ENCODE data around the gene C10orf90.

Gene C10orf90

GRCh38 chr10:126634347-126634746 lies 36.1 kb downstream of the C10orf90 start:
- no peak for DNase-seq

GRCh38 chr10:126632705-126633104 lies 37.8 kb downstream of the C10orf90 start:
- no peak for DNase-seq

DNA sequence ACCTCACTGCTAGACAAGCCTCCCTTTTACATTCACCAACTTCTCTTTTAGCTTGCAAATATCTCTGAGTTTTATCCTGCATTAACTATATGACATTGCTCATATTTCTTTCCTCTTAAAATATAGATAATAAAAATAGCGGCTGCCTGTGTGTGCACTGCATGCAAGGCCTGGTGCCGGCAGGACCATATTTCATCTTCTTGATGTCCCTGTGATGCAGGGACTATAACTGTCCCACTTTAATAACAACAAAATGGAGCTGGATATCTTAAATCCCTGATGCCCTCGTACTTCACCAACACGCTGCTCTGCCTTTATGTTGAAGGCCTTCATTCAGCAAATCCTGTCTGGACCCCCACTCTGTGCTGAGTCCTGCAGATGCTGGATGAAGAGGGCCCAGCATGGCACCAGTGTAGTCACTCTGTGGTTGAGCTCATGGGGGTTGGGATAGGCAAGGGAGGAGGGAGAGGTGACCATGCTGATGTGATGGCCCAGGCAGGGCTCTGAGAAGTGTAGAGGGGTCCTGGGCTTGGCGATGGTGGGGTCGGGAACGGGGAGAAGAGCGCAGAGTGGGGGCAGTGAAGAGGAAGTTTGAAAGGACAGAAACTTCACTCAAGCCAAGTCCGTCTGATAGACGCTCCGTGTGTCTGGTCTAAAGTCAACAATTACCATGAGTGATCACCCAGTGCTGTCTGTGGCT lies 40.4 kb downstream of the C10orf90 start:
- no peak for DNase-seq

GRCh38 chr10:126628746-126629145 lies 41.7 kb downstream of the C10orf90 start:
- no peak for DNase-seq

DNA sequence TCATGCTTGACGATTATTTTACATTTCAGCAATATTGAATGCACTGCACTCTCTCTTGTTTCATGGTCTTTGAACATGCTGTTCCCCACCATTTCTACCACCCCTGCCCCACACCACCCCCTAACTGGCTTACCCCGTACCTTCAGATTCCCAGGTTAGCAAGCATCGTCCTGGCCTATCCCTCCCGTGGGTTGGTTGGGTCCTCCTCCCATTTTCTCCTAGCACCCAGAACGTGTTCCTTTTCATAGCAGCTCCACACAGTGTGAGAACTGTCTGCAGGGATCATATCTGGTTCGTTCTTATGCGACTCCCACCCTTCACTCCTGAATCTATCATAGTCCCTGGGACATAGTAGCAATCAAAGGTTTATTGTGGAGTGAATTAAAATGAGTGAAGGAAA lies 48.6 kb downstream of the C10orf90 start:
- no peak for DNase-seq

DNA sequence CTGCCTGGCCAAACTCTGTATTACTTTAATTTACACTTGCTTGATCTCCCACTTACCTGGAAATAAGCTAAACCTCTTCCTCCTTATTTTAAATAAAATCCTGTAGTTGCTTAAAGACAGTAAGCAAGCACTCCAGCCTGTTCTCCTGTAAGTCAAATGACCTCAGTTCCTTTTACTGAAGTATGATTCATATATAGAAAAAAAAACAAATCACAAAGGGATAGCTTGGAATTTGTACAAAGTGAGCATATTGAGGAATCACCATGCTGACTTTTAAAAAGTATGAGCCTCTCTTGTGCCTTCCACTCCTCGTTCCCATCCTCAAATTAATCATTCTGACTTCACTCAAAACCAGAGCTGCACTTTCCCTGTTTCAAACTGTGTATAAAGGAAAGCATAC lies 52.0 kb downstream of the C10orf90 start:
- no peak for DNase-seq

DNA sequence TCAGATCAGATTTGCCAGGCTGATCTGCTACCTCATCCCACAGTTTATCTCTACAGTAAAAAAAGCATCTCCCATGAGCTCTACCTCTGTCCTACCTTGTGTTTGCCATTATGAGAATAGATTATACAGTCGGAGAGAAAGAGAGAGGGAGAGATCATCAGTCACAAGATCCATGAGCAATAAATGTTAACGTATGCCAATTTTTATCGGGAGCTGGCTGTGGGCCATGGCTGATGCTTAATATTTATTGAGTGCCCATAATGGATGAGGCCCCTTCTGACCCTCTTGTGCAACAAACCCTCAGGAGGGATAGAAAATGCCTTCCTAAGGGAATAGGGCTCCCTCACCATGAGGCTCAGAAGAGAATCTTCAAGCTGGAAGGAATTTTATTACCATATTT lies 52.8 kb downstream of the C10orf90 start:
- DNase-seq = no peak

DNA sequence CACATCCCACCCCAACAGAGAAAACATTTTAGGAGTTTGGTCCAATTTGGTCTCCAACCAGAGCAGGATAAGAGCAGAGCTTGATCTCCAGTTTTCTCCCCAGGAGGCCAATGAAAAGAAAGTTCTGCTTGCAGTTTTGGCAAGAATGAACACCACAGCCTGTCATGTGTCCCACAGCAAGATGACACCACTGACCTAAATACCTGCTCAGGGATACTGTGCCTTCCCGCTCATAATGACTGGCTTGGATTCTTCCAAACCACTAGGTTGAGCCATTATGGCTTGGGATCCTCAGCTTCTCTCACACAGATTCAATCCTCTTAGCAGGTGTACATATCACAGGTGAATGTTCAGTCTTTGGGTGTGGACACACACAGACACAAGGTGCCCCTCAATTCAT lies 53.3 kb downstream of the C10orf90 start:
- no peak for DNase-seq

DNA sequence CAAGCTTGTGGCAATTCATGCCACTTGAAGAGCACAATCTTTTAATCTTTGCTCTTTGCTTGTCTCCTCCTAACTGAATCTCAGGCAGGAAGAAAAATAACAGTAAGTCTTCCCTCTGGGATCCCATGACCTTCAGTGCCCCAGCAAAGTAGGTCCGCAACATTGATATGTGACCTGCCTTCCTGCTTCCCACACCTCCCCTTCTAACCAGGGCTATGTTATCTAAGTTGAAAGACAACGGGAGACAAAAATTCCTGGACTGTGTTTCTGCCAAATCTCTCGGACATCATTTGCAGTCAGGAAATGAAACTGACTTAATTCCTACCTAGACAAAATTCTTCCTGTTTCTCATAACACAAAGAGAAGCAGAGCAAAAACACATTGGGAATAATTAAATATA lies 53.8 kb downstream of the C10orf90 start:
- no peak for DNase-seq

DNA sequence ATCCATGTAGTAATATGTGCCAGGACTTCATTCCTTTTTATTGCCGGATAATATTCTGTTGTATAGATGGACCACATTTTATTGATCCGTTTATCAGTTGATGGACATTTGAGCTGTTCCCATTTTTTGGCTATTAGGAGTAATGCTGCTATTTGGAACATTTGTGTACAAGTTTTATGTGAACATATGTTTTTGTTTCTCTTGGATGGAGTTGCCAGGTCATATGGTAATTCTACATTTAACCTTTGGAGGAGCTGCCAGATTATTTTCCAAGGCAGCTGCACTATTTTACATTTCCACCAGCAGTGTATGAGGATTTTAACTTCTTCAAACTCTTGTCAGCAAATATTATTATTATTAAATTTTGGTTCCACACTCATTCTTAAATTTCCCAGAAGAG lies 59.2 kb downstream of the C10orf90 start:
- no peak for DNase-seq

GRCh38 chr10:126609566-126609965 lies 60.9 kb downstream of the C10orf90 start:
- no peak for DNase-seq

GRCh38 chr10:126599949-126600682 lies 70.4 kb downstream of the C10orf90 start:
- DNase-seq = no peak

GRCh38 chr10:126598009-126598408 lies 72.5 kb downstream of the C10orf90 start:
- no peak for DNase-seq

GRCh38 chr10:126597211-126597610 lies 73.3 kb downstream of the C10orf90 start:
- DNase-seq = no peak

- no peak for DNase-seq
Observed at GRCh38 chr10:126596472-126597016, 73.9 kb downstream of the C10orf90 start.

DNA sequence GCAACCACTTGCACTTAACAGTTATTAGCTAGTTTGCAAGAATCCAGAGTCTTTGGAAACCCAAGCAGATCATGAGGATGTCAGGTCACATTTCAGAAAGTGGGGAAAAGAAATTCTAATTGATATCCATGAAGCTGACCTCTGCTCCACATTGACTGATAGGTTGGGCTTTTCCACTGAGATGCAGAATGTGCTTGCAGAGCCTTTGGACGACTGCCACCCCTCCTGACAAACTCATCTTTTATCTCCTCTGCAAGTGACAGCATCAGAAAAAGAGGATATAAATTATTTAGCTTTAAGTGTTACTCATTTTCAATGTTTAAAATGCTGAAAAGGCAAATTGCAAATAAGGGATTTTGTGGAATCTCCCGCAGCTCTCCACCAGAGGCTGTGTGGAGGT lies 75.3 kb downstream of the C10orf90 start:
- DNase-seq = no peak

GRCh38 chr10:126593968-126594701 lies 76.4 kb downstream of the C10orf90 start:
- DNase-seq = no peak

DNA sequence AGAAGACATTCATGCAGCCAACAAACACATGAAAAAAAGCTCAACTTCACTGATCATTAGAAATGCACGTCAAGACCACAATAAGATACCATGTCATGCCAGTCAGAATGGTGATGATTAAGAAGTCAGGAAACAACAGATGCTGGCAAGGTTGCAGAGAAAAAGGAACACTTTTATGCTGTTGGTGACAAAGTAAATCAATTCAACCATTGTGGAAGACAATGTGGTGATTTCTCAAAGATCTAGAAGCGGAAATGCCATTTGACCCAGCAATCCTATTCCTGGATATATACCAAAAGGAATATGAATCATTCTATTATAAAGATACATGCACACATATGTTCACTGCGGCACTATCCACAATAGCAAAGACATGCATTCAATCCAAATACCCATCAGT lies 77.6 kb downstream of the C10orf90 start:
- no peak for DNase-seq

DNA sequence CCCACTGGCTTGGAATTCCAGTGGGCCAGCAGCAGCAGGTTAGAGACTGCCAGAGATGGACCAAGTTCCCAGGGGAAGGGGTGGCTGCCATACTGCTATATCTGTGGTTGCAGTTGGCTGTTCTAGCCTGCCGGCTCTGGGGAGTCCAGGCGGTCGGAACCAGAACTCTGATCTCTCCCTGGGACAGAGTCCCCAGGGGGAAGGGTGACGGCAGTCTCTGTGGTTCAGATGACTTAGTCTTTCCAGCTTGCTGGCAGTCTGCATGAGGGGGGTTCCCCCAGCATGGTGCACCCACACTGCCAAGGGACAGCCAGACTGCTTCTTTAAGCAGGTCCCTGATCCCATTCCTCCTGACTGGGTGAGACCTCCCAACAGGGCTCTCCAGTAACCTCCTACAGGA lies 82.5 kb downstream of the C10orf90 start:
- no peak for DNase-seq

GRCh38 chr10:126586878-126587277 lies 83.6 kb downstream of the C10orf90 start:
- DNase-seq = no peak

DNA sequence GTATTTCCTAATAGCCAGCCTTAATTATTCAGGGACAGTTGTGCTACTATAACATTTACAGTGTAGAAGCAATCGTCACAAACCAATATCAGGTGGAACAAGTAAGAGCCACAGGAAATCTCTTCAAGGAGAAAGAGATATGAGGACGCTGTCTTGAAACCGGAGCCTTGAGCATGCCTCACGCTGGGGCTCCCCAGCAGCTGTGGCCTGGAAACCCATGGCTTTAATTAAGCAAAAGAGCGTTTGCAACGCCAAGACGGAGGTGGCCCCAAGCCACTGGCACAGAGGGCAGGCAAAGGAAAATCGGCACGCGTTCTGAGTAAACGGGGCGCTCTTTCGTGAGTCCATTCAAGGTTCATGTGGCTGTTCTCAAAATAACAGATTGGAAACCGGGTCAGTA lies 84.4 kb downstream of the C10orf90 start:
- no peak for DNase-seq

- DNase-seq = no peak
Observed at GRCh38 chr10:126585249-126586017, 85.1 kb downstream of the C10orf90 start.

DNA sequence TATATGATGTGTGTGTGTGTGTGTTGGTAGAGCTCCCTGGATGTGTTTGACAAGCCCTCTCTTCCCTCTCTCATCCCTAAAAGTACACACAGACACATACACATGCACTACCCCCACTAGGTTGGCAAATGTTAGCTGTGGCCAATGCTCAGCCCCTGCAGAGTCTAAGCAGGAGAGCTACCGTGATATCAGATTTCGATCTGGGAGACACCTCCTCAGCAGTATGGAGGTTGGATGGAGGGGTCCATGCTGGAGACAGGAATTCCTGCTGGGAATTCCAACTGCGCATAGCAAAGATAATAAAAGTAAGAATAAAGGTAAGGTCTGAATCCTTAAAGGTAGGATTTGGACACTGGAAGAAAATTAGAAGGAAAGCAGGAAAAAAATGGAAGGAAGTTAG lies 85.7 kb downstream of the C10orf90 start:
- DNase-seq = no peak

Data from stimulated activated CD4-positive, alpha-beta T cell treated with anti-CD3 and anti-CD28 coated beads, Interleukin-12 subunit alpha, Interleukin-12 subunit beta, amount 100 ng/mL, for 4 hours (primary cell).